ENCODE results near the gene MOB3A. TPM values are rescaled to one million over a fixed set of nuclear protein-coding genes. Genes with fewer than 3 reads are reported as not detected.

MOB3A gene
- total and polyA plus RNA-seq, 2 of the 8 experiments (the other 6 are each of a cell fraction or from before 2014, with no cell fraction given) = 9.2 to 9.6 TPM

- H3K79me1 ChIP-seq (ENCODE audit: low read depth, low read length) = peaks cover 19% of the 10 kb centered on the region
- TF ChIP-seq RNF2 (IDR thresholded peaks at IDR 0.05; ENCODE audit: borderline replicate concordance, low read depth, low read length, missing control alignments, poor library complexity, severe bottlenecking) = no peak
- TF ChIP-seq RBBP5 (IDR thresholded peaks at IDR 0.05; ENCODE audit: borderline replicate concordance, low read depth, low read length) = no peak
- TF ChIP-seq BCL11A (IDR thresholded peaks at IDR 0.05; ENCODE audit: low read depth in 2 of 2, low read length in 2 of 2) = no peak
- TF ChIP-seq CREB1 (IDR thresholded peaks at IDR 0.05) = no peak
- peak; percentile 18; the same call in 1 of the 2 replicates for TF ChIP-seq CEBPB (IDR thresholded peaks at IDR 0.05; ENCODE audit: low read depth, low read length)
- TF ChIP-seq POLR2AphosphoS5 (IDR thresholded peaks at IDR 0.05; ENCODE audit: low read depth, low read length) = no peak; the same call in 1 of the 2 replicates
- TF ChIP-seq TAF1 (IDR thresholded peaks at IDR 0.05; ENCODE audit: low read depth, low read length) = no peak
- TF ChIP-seq BACH1 (IDR thresholded peaks at IDR 0.05; ENCODE audit: low read length) = no peak
- H4K91ac ChIP-seq (replicated peaks; ENCODE audit: insufficient read length, low read length) = no peak overlapping the region
- no peak overlapping the region for H2AFZ ChIP-seq (ENCODE audit: low read length)
- H3K9me3 ChIP-seq (ENCODE audit: insufficient read depth in 2 of 2, low read depth in 1 of 2, low read length in 1 of 2) = no peaks in the 10 kb centered on the region
- 0 out of 2 replicates have a peak overlapping the region, but pooled peaks have one; percentile 79 for H2AK5ac ChIP-seq (ENCODE audit: low read depth, low read length)
- peaks cover 21 to 41% of the 10 kb centered on the region in 2 experiments for H4K20me1 ChIP-seq (replicated peaks in 1 of 2; ENCODE audit: control insufficient read depth in 1 of 2, insufficient read depth in 2 of 2, low read length in 2 of 2)
- 0 out of 2 replicates have a peak overlapping the region, but pooled peaks have one; percentile 11 for H3K27ac ChIP-seq (ENCODE audit: low read depth, low read length)
- H3K23ac ChIP-seq (ENCODE audit: insufficient read length) = no peak overlapping the region
- no peak overlapping the region for H2BK120ac ChIP-seq (replicated peaks; ENCODE audit: low read depth, low read length)
- H3K4me2 ChIP-seq (ENCODE audit: insufficient read depth in 1 of 2, low read depth in 2 of 2, low read length in 2 of 2) = peak overlapping the region; percentile 78 to 91
- DNase-seq (ENCODE audit: low read depth in 1 of 2, low spot score in 2 of 2) (no peak), FAIRE-seq (no peak)
- peak overlapping the region; percentile 35; the same call in 1 of the 2 replicates for H2BK5ac ChIP-seq (ENCODE audit: low read depth, low read length)
- H3K9ac ChIP-seq (replicated peaks in 1 of 4; ENCODE audit: extremely low read depth in 1 of 4, low read depth in 3 of 4, low read length in 3 of 4) = peak overlapping the region; percentile 62 to 89 (median 68)
- peak overlapping the region; percentile 90; the same call in 1 of the 2 replicates for H2BK20ac ChIP-seq (ENCODE audit: low read length)
- peak overlapping the region; percentile 54 to 100 (median 88) for H3K4me3 ChIP-seq (ENCODE audit: extremely low read depth in 1 of 4, insufficient read depth in 2 of 4, low read depth in 3 of 4, low read length in 4 of 4)
- H3K14ac ChIP-seq (ENCODE audit: insufficient read length) = no peak overlapping the region
- H3K18ac ChIP-seq (ENCODE audit: extremely low read depth, low read length) = no peak overlapping the region; the same call in 1 of the 2 replicates
- H4K5ac ChIP-seq (ENCODE audit: insufficient read length, low read depth, low read length) = no peak overlapping the region
- H4K8ac ChIP-seq (ENCODE audit: extremely low read depth, insufficient read depth, low read length) = peak overlapping the region; percentile 86; the same call in 1 of the 2 replicates
- no peaks in the 10 kb centered on the region for H3K27me3 ChIP-seq (replicated peaks in 1 of 4; ENCODE audit: control insufficient read depth in 3 of 4, extremely low read depth in 1 of 4, insufficient read depth in 3 of 4, low read length in 3 of 4)
- peaks cover 9 to 29% of the 10 kb centered on the region in 2 experiments; a peak in 2 of 4 replicates for H3K79me2 ChIP-seq (ENCODE audit: control insufficient read depth in 1 of 2, insufficient read depth in 2 of 2, low read length in 2 of 2)
- 0 out of 2 replicates have a peak overlapping the region, but pooled peaks have one; percentile 40 for H2BK15ac ChIP-seq (ENCODE audit: low read length)
- H3K4ac ChIP-seq (replicated peaks; ENCODE audit: insufficient read length, low read depth, low read length) = no peak overlapping the region
- CTCF ChIA-PET (ENCODE audit: partially characterized antibody) = interaction anchor here (1.2 to 1.6 kb wide), 2 partner anchors 15 to 16 kb away, joined by 3 to 4 read pairs; no protein-coding TSS in a partner anchor
- 22% methylated on average over 15 of the region's 16 CpGs; no CpG with 5 or more reads in 1 of the 2 experiments for WGBS, 2 experiments (ENCODE audit: extremely low coverage in 1 of 2, insufficient coverage in 1 of 2, insufficient read length in 1 of 2, insufficient replicate concordance in 2 of 2, low coverage in 1 of 2, low lambda C conversion rate in 2 of 2, missing lambda C conversion rate in 1 of 2)
- H3K36me3 ChIP-seq (ENCODE audit: control insufficient read depth in 2 of 4, insufficient read depth in 4 of 4, low read length in 3 of 4) = peaks cover 0 to 8% (median 0%) of the 10 kb centered on the region in 4 experiments; a peak in 4 of 8 replicates
- peaks cover 0 to 12% (median 8%) of the 10 kb centered on the region in 4 experiments; a peak in 5 of 7 replicates for H3K4me1 ChIP-seq (replicated peaks in 1 of 4; ENCODE audit: control insufficient read depth in 3 of 4, insufficient read depth in 4 of 4, low read length in 3 of 4)
- POLR2A ChIA-PET (ENCODE audit: partially characterized antibody) = interaction anchor here (0.7 to 22.2 kb wide), 13 partner anchors 11 to 765 kb away, joined by 3 to 524 read pairs (median 3); partner anchors contain the start of gene TIMM13
- H3K56ac ChIP-seq (replicated peaks; ENCODE audit: insufficient read length, low read depth, low read length) = peak overlapping the region; percentile 90
- peaks cover 4% of the 10 kb centered on the region; the same call in 1 of the 2 replicates for H3K23me2 ChIP-seq (ENCODE audit: low read depth, low read length)
- no peak overlapping the region for H2BK12ac ChIP-seq (ENCODE audit: low read depth, low read length)
These were observed 46.3 kb downstream of the MOB3A start for GRCh38 chr19:2049741-2050348.

All from H1 (cell line).